ENCODE data around the gene HSPB9.

HSPB9 gene

DNA sequence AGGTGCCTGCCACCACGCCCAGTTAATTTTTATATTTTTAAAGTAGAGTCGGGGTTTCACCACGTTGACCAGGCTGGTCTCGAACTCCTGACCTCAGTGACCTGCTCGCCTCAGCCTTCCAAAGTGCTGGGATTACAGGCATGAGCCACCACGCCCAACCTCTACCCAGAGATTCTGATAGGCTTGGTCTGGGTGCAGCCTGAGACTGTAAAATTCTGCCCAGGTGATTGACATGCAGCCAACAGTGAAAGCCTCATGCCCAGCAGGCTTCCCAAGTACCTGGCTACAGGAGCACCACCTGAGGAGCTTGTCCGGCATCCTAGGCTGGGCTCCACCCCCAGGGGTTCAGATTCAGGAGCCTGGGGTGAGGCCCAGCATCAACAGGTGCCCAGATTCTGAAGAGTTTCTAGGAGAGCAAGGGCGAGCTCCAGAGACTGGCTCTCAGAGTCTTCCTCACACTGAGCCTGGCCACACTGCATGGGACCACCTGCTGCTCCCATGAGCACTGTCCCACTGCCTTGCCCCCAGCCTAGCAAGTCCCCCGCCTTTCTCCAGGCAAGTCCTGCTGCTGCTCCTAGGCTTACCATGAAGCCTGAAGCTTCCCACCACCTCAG lies 41.0 kb upstream of the HSPB9 start:
- Histone ChIP-seq H3K27ac (replicated peaks) (no peak overlapping the region), H3K27me3 (ENCODE audit: insufficient read depth, poor library complexity, severe bottlenecking) (no peaks in the 10 kb centered on the region), H3K4me3 (replicated peaks; ENCODE audit: insufficient read depth, low read length) (no peak overlapping the region)
- DNase-seq (ENCODE audit: low read depth in 1 of 2, low spot score in 1 of 2): no peak
- TF ChIP-seq POLR2AphosphoS5 (IDR thresholded peaks at IDR 0.05; ENCODE audit: low read depth) (no peak), SPI1 (IDR thresholded peaks at IDR 0.05; ENCODE audit: borderline replicate concordance, low read depth) (no peak), GABPA (IDR thresholded peaks at IDR 0.05; ENCODE audit: low read depth) (no peak)
- TF ChIP-seq, protein P1, sequence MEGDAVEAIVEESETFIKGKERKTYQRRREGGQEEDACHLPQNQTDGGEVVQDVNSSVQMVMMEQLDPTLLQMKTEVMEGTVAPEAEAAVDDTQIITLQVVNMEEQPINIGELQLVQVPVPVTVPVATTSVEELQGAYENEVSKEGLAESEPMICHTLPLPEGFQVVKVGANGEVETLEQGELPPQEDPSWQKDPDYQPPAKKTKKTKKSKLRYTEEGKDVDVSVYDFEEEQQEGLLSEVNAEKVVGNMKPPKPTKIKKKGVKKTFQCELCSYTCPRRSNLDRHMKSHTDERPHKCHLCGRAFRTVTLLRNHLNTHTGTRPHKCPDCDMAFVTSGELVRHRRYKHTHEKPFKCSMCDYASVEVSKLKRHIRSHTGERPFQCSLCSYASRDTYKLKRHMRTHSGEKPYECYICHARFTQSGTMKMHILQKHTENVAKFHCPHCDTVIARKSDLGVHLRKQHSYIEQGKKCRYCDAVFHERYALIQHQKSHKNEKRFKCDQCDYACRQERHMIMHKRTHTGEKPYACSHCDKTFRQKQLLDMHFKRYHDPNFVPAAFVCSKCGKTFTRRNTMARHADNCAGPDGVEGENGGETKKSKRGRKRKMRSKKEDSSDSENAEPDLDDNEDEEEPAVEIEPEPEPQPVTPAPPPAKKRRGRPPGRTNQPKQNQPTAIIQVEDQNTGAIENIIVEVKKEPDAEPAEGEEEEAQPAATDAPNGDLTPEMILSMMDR (IDR thresholded peaks at IDR 0.05; ENCODE audit: insufficient read depth, low read length): no peak
- TF ChIP-seq, protein P2, sequence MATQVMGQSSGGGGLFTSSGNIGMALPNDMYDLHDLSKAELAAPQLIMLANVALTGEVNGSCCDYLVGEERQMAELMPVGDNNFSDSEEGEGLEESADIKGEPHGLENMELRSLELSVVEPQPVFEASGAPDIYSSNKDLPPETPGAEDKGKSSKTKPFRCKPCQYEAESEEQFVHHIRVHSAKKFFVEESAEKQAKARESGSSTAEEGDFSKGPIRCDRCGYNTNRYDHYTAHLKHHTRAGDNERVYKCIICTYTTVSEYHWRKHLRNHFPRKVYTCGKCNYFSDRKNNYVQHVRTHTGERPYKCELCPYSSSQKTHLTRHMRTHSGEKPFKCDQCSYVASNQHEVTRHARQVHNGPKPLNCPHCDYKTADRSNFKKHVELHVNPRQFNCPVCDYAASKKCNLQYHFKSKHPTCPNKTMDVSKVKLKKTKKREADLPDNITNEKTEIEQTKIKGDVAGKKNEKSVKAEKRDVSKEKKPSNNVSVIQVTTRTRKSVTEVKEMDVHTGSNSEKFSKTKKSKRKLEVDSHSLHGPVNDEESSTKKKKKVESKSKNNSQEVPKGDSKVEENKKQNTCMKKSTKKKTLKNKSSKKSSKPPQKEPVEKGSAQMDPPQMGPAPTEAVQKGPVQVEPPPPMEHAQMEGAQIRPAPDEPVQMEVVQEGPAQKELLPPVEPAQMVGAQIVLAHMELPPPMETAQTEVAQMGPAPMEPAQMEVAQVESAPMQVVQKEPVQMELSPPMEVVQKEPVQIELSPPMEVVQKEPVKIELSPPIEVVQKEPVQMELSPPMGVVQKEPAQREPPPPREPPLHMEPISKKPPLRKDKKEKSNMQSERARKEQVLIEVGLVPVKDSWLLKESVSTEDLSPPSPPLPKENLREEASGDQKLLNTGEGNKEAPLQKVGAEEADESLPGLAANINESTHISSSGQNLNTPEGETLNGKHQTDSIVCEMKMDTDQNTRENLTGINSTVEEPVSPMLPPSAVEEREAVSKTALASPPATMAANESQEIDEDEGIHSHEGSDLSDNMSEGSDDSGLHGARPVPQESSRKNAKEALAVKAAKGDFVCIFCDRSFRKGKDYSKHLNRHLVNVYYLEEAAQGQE (IDR thresholded peaks at IDR 0.05; ENCODE audit: insufficient replicate concordance, low read depth): no peak

DNA sequence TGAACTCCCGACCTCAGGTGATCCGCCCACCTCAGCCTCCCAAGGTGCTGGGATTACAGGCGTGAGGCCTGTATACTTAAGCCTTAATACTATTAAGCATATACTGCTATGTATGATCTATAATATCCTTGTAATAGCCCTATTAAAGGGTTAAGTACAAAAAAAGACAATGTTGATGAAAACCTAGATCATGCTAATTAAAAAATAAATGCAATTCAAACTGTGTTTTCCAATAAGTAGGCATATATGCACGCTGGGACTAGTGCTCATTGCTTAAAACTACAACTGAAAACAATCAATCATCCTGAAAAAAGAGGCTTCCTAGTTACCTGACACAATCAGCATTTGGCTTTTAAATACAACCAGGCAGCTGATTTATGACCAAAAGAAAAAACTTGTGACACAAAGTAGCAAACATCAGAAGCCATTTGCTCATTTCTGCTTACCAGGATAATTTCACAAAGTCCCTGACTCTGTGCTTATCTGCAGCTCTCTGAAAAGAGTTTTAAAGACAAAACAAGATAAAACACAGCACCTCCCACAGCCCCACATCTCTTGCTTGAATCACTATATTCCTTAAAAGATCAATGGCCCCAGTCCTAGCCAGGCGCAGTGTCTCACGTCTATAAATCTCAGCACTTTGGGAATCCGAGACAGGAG lies 35.4 kb upstream of the HSPB9 start:
- Histone ChIP-seq H3K27me3 (ENCODE audit: insufficient read depth, poor library complexity, severe bottlenecking) (no peaks in the 10 kb centered on the region), H3K4me3 (replicated peaks; ENCODE audit: insufficient read depth, low read length) (no peak overlapping the region), H3K27ac (replicated peaks) (no peak overlapping the region)
- no peak for DNase-seq (ENCODE audit: low read depth in 1 of 2, low spot score in 1 of 2)
- TF ChIP-seq, protein P1 (IDR thresholded peaks at IDR 0.05; ENCODE audit: insufficient read depth, low read length): no peak
- TF ChIP-seq, protein P2 (IDR thresholded peaks at IDR 0.05; ENCODE audit: insufficient replicate concordance, low read depth): no peak
- TF ChIP-seq POLR2AphosphoS5 (IDR thresholded peaks at IDR 0.05; ENCODE audit: low read depth) (no peak), SPI1 (IDR thresholded peaks at IDR 0.05; ENCODE audit: borderline replicate concordance, low read depth) (no peak), GABPA (IDR thresholded peaks at IDR 0.05; ENCODE audit: low read depth) (no peak)

DNA sequence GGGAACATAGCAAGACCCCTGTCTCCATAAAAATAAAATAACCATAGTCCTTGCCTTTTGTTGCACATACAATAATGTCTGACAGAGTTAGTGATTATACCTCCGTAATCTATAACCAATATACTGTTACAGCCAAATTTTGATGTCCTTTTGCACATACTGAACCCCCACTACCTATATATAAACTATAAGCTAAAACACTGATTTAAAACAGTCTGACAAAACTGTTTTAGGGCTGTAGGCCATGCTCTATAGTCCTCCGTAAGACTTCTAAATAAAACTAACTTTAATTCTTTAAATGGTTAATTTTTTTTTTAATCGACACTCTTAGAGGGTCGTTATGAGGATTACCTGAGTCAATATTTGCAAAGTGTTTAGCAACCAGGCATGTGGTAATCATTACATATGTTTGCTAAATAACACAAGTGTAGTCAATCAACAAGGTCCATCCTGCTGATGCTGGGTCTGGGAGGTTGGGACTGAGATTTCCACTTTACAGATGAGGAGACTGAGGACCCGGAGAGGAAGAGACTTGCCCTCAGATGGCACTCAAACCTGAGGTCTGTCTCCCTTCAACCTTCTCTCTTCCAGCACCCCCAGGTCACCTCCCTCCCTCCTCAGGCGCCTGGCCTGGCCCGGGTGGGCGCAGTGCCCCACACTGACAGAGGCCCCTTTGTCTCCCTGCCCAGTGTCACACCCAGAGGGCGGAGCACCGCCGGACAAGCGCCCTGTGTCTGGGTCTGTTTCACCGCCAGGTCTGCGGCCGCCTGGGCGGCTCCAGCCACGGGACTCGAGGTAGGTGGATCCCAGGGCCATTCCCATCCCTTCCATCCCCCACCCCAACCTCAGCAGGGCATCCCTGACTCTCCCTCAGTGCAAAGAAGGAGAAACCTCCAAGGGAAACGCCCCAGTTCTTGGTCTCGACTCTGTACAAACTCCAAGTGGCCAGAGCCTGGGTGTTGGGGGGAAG lies 34.6 kb upstream of the HSPB9 start:
- Histone ChIP-seq H3K4me3 (replicated peaks; ENCODE audit: insufficient read depth, low read length) (no peak overlapping the region), H3K27ac (replicated peaks) (no peak overlapping the region), H3K27me3 (ENCODE audit: insufficient read depth, poor library complexity, severe bottlenecking) (no peaks in the 10 kb centered on the region)
- TF ChIP-seq SPI1 (IDR thresholded peaks at IDR 0.05; ENCODE audit: borderline replicate concordance, low read depth) (no peak), POLR2AphosphoS5 (IDR thresholded peaks at IDR 0.05; ENCODE audit: low read depth) (no peak), GABPA (IDR thresholded peaks at IDR 0.05; ENCODE audit: low read depth) (no peak)
- TF ChIP-seq, protein P2 (IDR thresholded peaks at IDR 0.05; ENCODE audit: insufficient replicate concordance, low read depth): no peak
- TF ChIP-seq, protein P1 (IDR thresholded peaks at IDR 0.05; ENCODE audit: insufficient read depth, low read length): no peak
- DNase-seq (ENCODE audit: low read depth in 1 of 2, low spot score in 1 of 2): no peak
